GM12892 (cell line): ENCODE data around the gene TMEM106A.
"Not testable (repeated sequence)": the region's sequence is repeated elsewhere in the genome, so short reads cannot be mapped to it uniquely, and the experiment has no call there.

ENCODE experiments used
- DNase-seq: peaks from one replicate; pipeline ENCODE4 v3.0.0; 2011; ENCODE audit not compliant: insufficient read length
- FAIRE-seq: peaks from 2 replicates; lab custom pipeline; 2011; peaks lifted over from hg19 to GRCh38; lab: Jason Lieb, UNC
- POLR2A ChIP-seq: IDR thresholded peaks from 2 replicates; pipeline ENCODE4 v1.6.1; 2011; ENCODE audit warnings: low read depth, low read length, control low read depth
- POLR2AphosphoS5 ChIP-seq: IDR thresholded peaks from 2 replicates; pipeline ENCODE4 v1.6.1; 2011; ENCODE audit warnings: low read depth, low read length, control low read depth
- TAF1 ChIP-seq: IDR thresholded peaks from 2 replicates; pipeline ENCODE4 v1.6.1; 2011; ENCODE audit warnings: low read depth, mild to moderate bottlenecking, control low read depth, low read length, borderline replicate concordance

Gene TMEM106A

GRCh38 chr17:43219746-43220380 is 8.2 kb downstream of the TMEM106A start:
- no peak for FAIRE-seq

DNA sequence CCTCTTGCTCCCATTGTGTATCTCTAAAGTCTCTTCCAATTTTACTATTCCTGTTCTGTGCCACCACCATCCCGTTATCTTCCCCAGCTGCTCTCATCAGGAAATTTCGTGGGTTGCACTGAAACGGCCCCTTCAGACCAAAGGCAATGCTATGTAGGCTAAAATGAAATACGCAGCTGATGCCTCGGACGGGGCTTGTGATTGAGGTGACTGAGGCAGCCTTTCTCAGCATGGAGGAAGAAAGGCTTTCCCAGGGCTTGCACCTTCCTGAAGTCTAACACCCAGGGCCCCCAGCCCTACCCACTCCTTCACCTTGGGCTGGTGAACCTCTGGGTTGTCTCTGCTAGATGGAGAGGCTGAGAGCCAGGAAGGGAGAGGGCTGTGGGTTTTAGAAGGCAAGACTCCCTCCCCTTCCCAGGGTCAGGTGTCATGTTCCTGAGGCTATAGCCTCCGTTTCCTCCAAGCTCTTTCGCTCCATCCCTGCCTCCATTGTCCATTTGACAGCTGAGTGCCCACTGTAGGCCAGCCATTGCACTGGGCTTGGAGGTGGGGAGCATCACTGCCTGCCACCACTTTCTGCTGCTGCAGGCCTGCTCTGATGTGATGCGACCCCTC is 8.9 kb downstream of the TMEM106A start:
- FAIRE-seq (no peak), DNase-seq (no peak)
- TF ChIP-seq POLR2AphosphoS5 (no peak), POLR2A (no peak), TAF1 (no peak)

More at GRCh38 chr17:43219746-43220380, 8.2 kb downstream of the TMEM106A start:
- TF ChIP-seq POLR2AphosphoS5 = no peak
- DNase-seq = no peak

GRCh38 chr17:43224146-43224705 is 12.6 kb downstream of the TMEM106A start:
- DNase-seq = no peak
- no peak for FAIRE-seq
- no peak for TF ChIP-seq TAF1
- no peak for TF ChIP-seq POLR2AphosphoS5
- no peak for TF ChIP-seq POLR2A

DNA sequence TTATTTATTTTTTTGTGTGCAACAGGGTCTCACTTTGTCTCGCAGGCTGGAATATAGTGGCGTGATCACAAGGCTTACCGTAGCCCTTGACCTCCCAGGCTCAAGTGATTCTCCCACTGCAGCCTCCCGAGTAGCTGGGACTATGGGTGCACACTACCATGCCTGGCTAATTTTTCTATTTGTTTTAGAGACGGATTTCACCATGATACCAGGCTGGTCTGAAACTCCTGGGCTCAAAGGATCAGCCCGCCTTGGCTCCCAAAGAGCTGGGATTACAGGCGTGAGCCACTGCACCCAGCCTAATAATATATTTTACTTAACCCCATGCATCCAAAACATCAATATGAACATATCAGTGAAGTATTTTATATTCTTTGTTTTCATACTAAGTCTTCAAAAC is 14.7 kb downstream of the TMEM106A start:
- TF ChIP-seq POLR2A = no peak
- no peak for TF ChIP-seq POLR2AphosphoS5
- TF ChIP-seq TAF1 = no peak
- no peak for FAIRE-seq
- no peak for DNase-seq

- FAIRE-seq = not testable (repeated sequence)
Observed at GRCh38 chr17:43228020-43228782, 16.5 kb downstream of the TMEM106A start, which contains the start of gene CCDC200. Gene CCDC200 (minus strand): TSS chr17:43228623. CDS start chr17:43228554, 69 bp downstream.

DNA sequence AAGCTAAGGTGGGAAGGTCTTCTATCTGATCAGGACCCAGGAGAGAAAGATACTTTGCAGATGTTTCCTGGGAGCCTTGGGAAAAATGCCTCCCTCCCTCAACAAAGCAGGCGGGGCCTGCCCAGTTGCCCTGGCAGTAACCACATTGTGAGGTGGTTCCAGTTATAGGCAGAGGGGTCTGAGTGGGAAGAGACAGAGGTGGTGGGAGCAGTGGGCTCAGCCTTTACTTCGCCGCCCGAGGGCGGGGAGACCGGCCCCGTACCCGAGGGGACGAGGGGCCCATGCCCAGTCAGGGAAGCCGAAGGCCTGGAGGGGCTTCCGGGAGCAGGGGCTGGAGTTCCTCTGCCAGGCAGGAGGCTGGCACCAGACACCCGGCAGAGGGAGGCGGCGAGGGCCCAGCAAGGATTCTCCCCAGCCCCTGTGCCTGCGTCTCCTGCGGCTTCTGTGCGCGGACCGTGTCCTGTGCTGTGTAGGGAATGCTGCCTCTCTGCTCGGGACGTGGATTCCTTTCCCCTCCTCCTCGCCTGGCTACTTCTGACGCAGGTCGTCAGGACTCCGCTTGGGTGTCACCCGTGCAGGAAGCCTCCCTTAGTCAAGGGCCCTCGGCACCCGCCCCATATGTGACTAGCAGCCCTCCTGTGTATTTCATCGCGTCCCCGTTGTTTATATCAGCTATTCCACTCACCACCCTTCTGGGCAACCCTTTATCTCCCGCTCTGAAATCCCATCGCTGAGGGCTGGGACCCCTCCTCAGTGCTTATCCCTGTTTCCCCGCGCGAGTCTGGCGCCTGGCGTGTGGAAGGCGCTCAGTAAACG is 19.7 kb downstream of the TMEM106A start:
- DNase-seq, FAIRE-seq: not testable (repeated sequence)

More at GRCh38 chr17:43228020-43228782, 16.5 kb downstream of the TMEM106A start, which contains the start of gene CCDC200:
- not testable (repeated sequence) for DNase-seq

GRCh38 chr17:43232021-43232699 is 20.5 kb downstream of the TMEM106A start:
- FAIRE-seq, DNase-seq: not testable (repeated sequence)

GRCh38 chr17:43233263-43233662 is 21.6 kb downstream of the TMEM106A start:
- FAIRE-seq = not testable (repeated sequence)

GRCh38 chr17:43233877-43234276 is 22.2 kb downstream of the TMEM106A start, which contains the start of gene RNU2-1:
Gene RNU2-1 (minus strand): TSS chr17:43233977.
- not testable (repeated sequence) for DNase-seq, FAIRE-seq

More at GRCh38 chr17:43233263-43233662, 21.6 kb downstream of the TMEM106A start:
- not testable (repeated sequence) for DNase-seq

DNA sequence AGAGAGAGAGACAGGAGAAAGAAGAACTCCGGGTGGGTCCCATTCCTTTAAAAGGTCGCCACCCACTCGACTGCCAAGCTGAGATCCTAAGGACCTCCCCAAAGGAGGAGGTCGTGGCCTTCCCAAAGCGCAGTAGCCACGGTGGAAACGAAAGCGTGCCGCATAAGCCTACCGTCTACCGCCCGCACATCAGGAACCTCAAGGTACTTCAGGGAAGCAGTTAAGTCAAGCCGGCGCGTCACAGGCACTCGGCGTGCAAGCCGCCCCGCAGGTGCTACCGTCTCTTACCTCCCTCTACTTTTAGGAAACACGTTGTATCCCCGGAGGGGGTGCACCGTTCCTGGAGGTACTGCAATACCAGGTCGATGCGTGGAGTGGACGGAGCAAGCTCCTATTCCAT is 27.9 kb downstream of the TMEM106A start:
- FAIRE-seq, DNase-seq: not testable (repeated sequence)

DNA sequence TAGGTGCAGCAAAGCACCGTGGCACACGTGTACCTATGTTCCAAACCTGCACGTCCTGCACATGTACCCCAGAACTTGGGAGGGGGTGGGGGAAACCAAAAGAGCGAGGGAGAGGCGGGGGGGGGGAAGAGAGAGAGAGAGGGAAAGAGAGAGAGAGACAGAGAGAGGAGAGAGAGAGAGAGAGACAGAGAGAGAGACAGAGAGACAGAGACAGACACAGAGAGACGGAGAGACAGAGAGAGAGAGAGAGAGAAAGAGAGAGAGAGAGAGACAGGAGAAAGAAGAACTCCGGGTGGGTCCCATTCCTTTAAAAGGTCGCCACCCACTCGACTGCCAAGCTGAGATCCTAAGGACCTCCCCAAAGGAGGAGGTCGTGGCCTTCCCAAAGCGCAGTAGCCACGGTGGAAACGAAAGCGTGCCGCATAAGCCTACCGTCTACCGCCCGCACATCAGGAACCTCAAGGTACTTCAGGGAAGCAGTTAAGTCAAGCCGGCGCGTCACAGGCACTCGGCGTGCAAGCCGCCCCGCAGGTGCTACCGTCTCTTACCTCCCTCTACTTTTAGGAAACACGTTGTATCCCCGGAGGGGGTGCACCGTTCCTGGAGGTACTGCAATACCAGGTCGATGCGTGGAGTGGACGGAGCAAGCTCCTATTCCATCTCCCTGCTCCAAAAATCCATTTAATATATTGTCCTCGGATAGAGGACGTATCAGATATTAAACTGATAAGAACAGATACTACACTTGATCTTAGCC is 29.1 kb downstream of the TMEM106A start:
- DNase-seq, FAIRE-seq: not testable (repeated sequence)

DNA sequence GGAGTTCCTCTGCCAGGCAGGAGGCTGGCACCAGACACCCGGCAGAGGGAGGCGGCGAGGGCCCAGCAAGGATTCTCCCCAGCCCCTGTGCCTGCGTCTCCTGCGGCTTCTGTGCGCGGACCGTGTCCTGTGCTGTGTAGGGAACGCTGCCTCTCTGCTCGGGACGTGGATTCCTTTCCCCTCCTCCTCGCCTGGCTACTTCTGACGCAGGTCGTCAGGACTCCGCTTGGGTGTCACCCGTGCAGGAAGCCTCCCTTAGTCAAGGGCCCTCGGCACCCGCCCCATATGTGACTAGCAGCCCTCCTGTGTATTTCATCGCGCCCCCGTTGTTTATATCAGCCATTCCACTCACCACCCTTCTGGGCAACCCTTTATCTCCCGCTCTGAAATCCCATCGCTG is 34.8 kb downstream of the TMEM106A start:
- FAIRE-seq, DNase-seq: not testable (repeated sequence)
